ENCODE data around the gene LAMA2.

LAMA2 gene

DNA sequence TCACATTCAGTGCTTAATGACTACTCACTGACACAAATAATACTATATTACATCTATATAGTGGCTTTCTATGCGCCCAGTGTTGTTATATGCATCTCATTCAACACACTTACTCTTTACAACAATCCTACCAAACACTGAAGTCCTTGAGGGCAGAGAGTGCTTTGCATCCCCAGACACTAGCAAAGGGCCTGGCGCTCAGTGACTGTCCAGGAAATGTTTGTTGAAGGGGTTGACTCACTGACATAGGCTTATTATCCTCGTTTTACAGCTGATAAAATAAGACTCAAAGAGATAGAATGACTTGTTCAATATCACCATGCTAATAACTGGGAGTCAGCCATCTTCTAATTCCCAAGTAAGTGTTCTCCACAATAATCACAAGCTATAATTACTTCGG, 663.8 kb downstream of the LAMA2 start:
- TF ChIP-seq CEBPB (IDR thresholded peaks at IDR 0.05) (no peak), ZBTB7A (IDR thresholded peaks at IDR 0.05; ENCODE audit: low read depth) (no peak), CREB1 (IDR thresholded peaks at IDR 0.05; ENCODE audit: low read depth) (no peak), TEAD4 (IDR thresholded peaks at IDR 0.05) (no peak), NFIC (IDR thresholded peaks at IDR 0.05) (no peak), TAF1 (IDR thresholded peaks at IDR 0.05; ENCODE audit: low read depth) (no peak), FOXM1 (IDR thresholded peaks at IDR 0.05; ENCODE audit: borderline replicate concordance, low read depth) (no peak), EGR1 (IDR thresholded peaks at IDR 0.05) (no peak), RAD21 (IDR thresholded peaks at IDR 0.05; ENCODE audit: low read depth) (no peak), TCF12 (IDR thresholded peaks at IDR 0.05; ENCODE audit: low read depth) (no peak), EP300 (IDR thresholded peaks at IDR 0.05; ENCODE audit: borderline replicate concordance) (no peak), YY1 (IDR thresholded peaks at IDR 0.05; ENCODE audit: low read depth) (no peak)
- TF ChIP-seq, protein P1, sequence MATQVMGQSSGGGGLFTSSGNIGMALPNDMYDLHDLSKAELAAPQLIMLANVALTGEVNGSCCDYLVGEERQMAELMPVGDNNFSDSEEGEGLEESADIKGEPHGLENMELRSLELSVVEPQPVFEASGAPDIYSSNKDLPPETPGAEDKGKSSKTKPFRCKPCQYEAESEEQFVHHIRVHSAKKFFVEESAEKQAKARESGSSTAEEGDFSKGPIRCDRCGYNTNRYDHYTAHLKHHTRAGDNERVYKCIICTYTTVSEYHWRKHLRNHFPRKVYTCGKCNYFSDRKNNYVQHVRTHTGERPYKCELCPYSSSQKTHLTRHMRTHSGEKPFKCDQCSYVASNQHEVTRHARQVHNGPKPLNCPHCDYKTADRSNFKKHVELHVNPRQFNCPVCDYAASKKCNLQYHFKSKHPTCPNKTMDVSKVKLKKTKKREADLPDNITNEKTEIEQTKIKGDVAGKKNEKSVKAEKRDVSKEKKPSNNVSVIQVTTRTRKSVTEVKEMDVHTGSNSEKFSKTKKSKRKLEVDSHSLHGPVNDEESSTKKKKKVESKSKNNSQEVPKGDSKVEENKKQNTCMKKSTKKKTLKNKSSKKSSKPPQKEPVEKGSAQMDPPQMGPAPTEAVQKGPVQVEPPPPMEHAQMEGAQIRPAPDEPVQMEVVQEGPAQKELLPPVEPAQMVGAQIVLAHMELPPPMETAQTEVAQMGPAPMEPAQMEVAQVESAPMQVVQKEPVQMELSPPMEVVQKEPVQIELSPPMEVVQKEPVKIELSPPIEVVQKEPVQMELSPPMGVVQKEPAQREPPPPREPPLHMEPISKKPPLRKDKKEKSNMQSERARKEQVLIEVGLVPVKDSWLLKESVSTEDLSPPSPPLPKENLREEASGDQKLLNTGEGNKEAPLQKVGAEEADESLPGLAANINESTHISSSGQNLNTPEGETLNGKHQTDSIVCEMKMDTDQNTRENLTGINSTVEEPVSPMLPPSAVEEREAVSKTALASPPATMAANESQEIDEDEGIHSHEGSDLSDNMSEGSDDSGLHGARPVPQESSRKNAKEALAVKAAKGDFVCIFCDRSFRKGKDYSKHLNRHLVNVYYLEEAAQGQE (IDR thresholded peaks at IDR 0.05; ENCODE audit: low read depth) = no peak
- TF ChIP-seq, protein P2, sequence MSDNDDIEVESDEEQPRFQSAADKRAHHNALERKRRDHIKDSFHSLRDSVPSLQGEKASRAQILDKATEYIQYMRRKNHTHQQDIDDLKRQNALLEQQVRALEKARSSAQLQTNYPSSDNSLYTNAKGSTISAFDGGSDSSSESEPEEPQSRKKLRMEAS (IDR thresholded peaks at IDR 0.05) = no peak
- TF ChIP-seq, protein P3, sequence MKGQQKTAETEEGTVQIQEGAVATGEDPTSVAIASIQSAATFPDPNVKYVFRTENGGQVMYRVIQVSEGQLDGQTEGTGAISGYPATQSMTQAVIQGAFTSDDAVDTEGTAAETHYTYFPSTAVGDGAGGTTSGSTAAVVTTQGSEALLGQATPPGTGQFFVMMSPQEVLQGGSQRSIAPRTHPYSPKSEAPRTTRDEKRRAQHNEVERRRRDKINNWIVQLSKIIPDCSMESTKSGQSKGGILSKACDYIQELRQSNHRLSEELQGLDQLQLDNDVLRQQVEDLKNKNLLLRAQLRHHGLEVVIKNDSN (IDR thresholded peaks at IDR 0.05) = no peak

DNA sequence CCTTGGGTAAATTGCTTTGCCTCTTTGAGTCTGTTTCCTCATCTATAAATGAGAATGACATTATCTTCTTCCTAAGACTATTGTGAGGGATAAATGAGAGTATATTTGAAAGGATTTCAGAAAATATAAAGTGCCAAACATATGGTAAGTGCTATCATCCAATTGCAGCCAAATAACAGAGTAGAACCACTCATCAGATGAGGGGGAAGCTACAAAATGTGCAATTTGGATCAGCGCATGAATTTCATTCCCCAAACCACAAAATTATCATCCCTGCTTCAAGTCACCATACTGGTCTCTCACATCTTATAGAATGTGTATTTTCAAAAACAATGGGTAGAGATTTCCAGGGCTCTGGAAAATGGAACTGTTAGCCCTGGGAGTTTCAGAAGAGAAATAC, 668.5 kb downstream of the LAMA2 start:
- TF ChIP-seq YY1 (IDR thresholded peaks at IDR 0.05; ENCODE audit: low read depth) (no peak), FOXM1 (IDR thresholded peaks at IDR 0.05; ENCODE audit: borderline replicate concordance, low read depth) (no peak), RAD21 (IDR thresholded peaks at IDR 0.05; ENCODE audit: low read depth) (no peak), ZBTB7A (IDR thresholded peaks at IDR 0.05; ENCODE audit: low read depth) (no peak), TCF12 (IDR thresholded peaks at IDR 0.05; ENCODE audit: low read depth) (no peak), NFIC (IDR thresholded peaks at IDR 0.05) (no peak), TEAD4 (IDR thresholded peaks at IDR 0.05) (no peak), CREB1 (IDR thresholded peaks at IDR 0.05; ENCODE audit: low read depth) (no peak)
- TF ChIP-seq, protein P2 (IDR thresholded peaks at IDR 0.05) = no peak
- TF ChIP-seq, protein P1 (IDR thresholded peaks at IDR 0.05; ENCODE audit: low read depth) = no peak

DNA sequence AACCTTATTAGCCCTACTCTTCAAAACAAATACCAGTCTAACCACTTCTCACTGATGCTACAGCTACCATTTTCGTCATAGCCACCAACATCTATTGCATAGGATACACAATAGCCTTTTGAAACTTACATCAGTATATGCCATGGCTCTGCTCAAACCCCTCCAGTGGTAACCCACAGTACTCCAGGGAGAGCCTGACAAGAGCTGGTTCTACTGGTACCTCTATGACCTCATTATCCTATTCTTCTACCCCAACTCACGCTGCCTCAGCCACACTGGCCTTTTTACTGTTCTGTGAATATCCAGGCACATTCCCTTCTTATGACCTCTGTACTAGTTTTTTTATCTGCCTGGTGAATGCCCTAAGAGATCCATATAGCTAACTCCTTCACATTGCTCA, 669.5 kb downstream of the LAMA2 start:
- TF ChIP-seq TEAD4 (IDR thresholded peaks at IDR 0.05) (no peak), CEBPB (IDR thresholded peaks at IDR 0.05) (no peak), RAD21 (IDR thresholded peaks at IDR 0.05; ENCODE audit: low read depth) (no peak), FOXM1 (IDR thresholded peaks at IDR 0.05; ENCODE audit: borderline replicate concordance, low read depth) (no peak), NFIC (IDR thresholded peaks at IDR 0.05) (no peak)
- TF ChIP-seq, protein P1 (IDR thresholded peaks at IDR 0.05; ENCODE audit: low read depth) = no peak

DNA sequence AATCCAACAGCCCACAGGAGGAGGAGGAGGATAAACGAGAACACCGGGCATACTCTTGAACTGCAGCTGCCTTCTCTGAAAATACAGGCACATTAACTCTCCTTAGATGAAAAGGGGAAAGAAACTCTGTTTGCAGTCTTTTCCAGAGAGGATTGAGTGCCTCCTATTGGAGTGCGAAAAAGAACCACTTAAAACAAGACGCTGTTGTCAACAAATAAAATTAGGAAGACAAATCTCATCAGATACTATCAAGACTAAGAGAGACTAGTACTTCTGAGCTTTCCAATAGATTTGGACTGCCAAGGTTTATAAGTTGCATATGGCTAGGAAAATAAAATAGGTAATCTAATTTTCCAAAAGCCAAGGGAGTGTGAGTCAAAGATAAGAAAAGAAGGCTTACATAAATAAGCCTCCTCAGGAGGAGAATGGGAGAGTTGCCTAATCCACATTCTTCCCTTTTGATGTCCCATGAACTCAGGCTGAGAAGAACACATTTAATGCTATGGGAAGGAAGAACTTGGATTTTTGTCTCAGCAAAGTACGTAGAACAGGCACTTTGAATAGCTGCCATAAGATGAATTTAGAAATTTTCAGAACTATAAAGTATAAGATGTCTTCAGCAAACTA, 672.4 kb downstream of the LAMA2 start:
- no peak for TF ChIP-seq EP300 (IDR thresholded peaks at IDR 0.05; ENCODE audit: borderline replicate concordance)
- TF ChIP-seq, protein P1 (IDR thresholded peaks at IDR 0.05; ENCODE audit: low read depth) = no peak
- no peak for TF ChIP-seq TEAD4 (IDR thresholded peaks at IDR 0.05)
- no peak for TF ChIP-seq EGR1 (IDR thresholded peaks at IDR 0.05)
- no peak for TF ChIP-seq ZBTB7A (IDR thresholded peaks at IDR 0.05; ENCODE audit: low read depth)
- no peak for TF ChIP-seq RAD21 (IDR thresholded peaks at IDR 0.05; ENCODE audit: low read depth)
- TF ChIP-seq, protein P2 (IDR thresholded peaks at IDR 0.05) = no peak
- no peak for TF ChIP-seq YY1 (IDR thresholded peaks at IDR 0.05; ENCODE audit: low read depth)
- TF ChIP-seq FOXM1 (IDR thresholded peaks at IDR 0.05; ENCODE audit: borderline replicate concordance, low read depth) = no peak
- no peak for TF ChIP-seq TCF12 (IDR thresholded peaks at IDR 0.05; ENCODE audit: low read depth)
- no peak for TF ChIP-seq CREB1 (IDR thresholded peaks at IDR 0.05; ENCODE audit: low read depth)
- no peak for TF ChIP-seq TAF1 (IDR thresholded peaks at IDR 0.05; ENCODE audit: low read depth)
